ENCODE measurements around the gene FABP7. TPM values are rescaled to one million over a fixed set of nuclear protein-coding genes. Genes with fewer than 3 reads are reported as not detected.

FABP7 gene
- total RNA-seq, 1 experiment from 2014 or later, result not detected

DNA sequence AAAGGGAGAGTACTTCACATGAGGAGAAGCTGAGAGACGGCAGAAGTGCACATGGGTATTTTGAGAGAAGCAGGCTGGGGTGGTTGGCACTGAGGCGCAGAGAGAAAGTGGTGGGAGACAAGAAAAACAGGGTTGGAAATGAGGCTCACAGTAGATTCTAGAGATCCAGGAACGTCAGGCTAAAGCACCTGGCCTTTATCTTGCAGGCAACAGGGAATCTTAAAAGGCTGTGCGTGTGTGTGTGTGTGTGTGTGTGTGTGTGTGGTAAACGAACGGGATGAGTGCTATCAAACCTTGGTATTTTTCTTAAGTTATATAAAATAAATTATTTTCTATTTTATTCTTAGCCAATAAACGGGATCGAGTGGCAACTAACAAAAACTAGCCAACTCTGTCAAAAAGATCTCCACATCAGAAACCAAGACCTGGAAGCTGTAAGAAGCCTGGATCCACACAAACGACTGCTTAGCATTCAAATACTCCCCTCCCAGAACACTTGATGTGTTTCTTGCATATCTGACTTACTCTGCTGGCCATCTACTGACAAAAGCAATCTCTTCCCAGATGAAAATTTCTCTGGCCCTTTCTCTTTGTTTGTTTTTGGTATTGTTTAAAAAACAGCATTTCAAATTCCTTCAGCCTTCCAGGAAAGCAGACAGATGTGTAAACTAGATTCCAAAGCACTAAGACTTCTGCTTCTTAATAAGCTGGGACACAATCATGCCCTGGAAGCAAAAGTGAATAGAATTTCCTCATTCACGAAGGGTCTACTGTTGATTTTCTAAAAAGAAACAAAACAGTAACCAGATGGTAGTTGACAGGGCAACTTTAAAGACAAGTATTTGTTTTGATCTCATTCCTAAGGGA is 44.8 kb upstream of the FABP7 start:
- RAD21 ChIA-PET (ENCODE audit: low non-redundant PET in 1 of 2, low total read pairs in 2 of 2, uncharacterized antibody in 2 of 2, unreplicated experiment in 2 of 2), result no interaction called here
- Histone ChIP-seq H3K27ac (ENCODE audit: low read depth, low read length) (no peak overlapping the region), H3K9me2 (ENCODE audit: insufficient read depth) (no peaks in the 10 kb centered on the region), H2AFZ (ENCODE audit: low read depth, low read length, poor library complexity, severe bottlenecking) (no peak overlapping the region), H3K9me3 (ENCODE audit: control insufficient read depth in 1 of 2, insufficient read depth in 1 of 2, low read depth in 1 of 2, low read length in 2 of 2) (no peaks in the 10 kb centered on the region), H3K4me3 (replicated peaks in 1 of 2; ENCODE audit: low read depth in 1 of 2, low read length in 2 of 2) (no peak overlapping the region), H3K9ac (ENCODE audit: low read length) (no peak overlapping the region), H3K27me3 (ENCODE audit: insufficient read depth, low read length) (no peaks in the 10 kb centered on the region), H3K4me2 (ENCODE audit: low read length) (no peak overlapping the region), H3K4me1 (ENCODE audit: control insufficient read depth in 1 of 2, insufficient read depth in 2 of 2, low read length in 2 of 2) (no peaks in the 10 kb centered on the region), H3K36me3 (ENCODE audit: control insufficient read depth in 1 of 2, insufficient read depth in 2 of 2, low read length in 2 of 2) (no peaks in the 10 kb centered on the region), H3K79me2 (ENCODE audit: insufficient read depth, low read length) (no peaks in the 10 kb centered on the region), H4K20me1 (ENCODE audit: insufficient read depth) (no peaks in the 10 kb centered on the region)
- intact Hi-C loops (cut with micrococcal nuclease), result loop anchor here (5.0 kb wide), 1 partner anchor 583 kb away; no protein-coding TSS in a partner anchor
- CTCF ChIA-PET, result interaction anchor here (1.3 kb wide), 1 partner anchor 105 kb away, joined by 4 read pairs; no protein-coding TSS in a partner anchor
- POLR2A ChIA-PET, result no interaction called here
- no peak for ATAC-seq
- no TSS peak for BruUV-seq (replicated peaks)
- TF ChIP-seq ZFX (IDR thresholded peaks at IDR 0.05), result no peak
- TF ChIP-seq SRF (IDR thresholded peaks at IDR 0.05; ENCODE audit: low read depth), result no peak
- no peak for TF ChIP-seq JUND (IDR thresholded peaks at IDR 0.05)
- TF ChIP-seq CBX3 (IDR thresholded peaks at IDR 0.05; ENCODE audit: low read depth), result no peak
- TF ChIP-seq REST (IDR thresholded peaks at IDR 0.05; ENCODE audit: low read depth), result no peak
- TF ChIP-seq POLR2A (IDR thresholded peaks at IDR 0.05; ENCODE audit: borderline replicate concordance, extremely low read depth, insufficient read depth, insufficient read length), result no peak
- no peak for TF ChIP-seq YY1 (IDR thresholded peaks at IDR 0.05; ENCODE audit: extremely low read depth, insufficient replicate concordance, low read depth, low read length)
- TF ChIP-seq, protein P1, sequence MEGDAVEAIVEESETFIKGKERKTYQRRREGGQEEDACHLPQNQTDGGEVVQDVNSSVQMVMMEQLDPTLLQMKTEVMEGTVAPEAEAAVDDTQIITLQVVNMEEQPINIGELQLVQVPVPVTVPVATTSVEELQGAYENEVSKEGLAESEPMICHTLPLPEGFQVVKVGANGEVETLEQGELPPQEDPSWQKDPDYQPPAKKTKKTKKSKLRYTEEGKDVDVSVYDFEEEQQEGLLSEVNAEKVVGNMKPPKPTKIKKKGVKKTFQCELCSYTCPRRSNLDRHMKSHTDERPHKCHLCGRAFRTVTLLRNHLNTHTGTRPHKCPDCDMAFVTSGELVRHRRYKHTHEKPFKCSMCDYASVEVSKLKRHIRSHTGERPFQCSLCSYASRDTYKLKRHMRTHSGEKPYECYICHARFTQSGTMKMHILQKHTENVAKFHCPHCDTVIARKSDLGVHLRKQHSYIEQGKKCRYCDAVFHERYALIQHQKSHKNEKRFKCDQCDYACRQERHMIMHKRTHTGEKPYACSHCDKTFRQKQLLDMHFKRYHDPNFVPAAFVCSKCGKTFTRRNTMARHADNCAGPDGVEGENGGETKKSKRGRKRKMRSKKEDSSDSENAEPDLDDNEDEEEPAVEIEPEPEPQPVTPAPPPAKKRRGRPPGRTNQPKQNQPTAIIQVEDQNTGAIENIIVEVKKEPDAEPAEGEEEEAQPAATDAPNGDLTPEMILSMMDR (IDR thresholded peaks at IDR 0.05 in 2 of 3, conservative IDR thresholded peaks at IDR 0.05 in 1 of 3; ENCODE audit: borderline replicate concordance in 1 of 3, insufficient read depth in 1 of 3, low read depth in 2 of 3, low read length in 2 of 3), result no peak
- no peak for TF ChIP-seq MAX (IDR thresholded peaks at IDR 0.05)
- TF ChIP-seq EZH2phosphoT487 (IDR thresholded peaks at IDR 0.05; ENCODE audit: borderline replicate concordance), result no peak
- no peak for TF ChIP-seq CEBPB (IDR thresholded peaks at IDR 0.05; ENCODE audit: low read depth)
- no peak for TF ChIP-seq FOSL1 (IDR thresholded peaks at IDR 0.05; ENCODE audit: low read depth)
- no peak for TF ChIP-seq EZH2 (IDR thresholded peaks at IDR 0.05)
- no peak for TF ChIP-seq EGR1 (IDR thresholded peaks at IDR 0.05; ENCODE audit: low read depth)
- TF ChIP-seq, protein P2, sequence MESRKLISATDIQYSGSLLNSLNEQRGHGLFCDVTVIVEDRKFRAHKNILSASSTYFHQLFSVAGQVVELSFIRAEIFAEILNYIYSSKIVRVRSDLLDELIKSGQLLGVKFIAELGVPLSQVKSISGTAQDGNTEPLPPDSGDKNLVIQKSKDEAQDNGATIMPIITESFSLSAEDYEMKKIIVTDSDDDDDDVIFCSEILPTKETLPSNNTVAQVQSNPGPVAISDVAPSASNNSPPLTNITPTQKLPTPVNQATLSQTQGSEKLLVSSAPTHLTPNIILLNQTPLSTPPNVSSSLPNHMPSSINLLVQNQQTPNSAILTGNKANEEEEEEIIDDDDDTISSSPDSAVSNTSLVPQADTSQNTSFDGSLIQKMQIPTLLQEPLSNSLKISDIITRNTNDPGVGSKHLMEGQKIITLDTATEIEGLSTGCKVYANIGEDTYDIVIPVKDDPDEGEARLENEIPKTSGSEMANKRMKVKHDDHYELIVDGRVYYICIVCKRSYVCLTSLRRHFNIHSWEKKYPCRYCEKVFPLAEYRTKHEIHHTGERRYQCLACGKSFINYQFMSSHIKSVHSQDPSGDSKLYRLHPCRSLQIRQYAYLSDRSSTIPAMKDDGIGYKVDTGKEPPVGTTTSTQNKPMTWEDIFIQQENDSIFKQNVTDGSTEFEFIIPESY (IDR thresholded peaks at IDR 0.05; ENCODE audit: extremely low read depth, insufficient replicate concordance, low read length), result no peak
- no peak for DNase-seq (ENCODE audit: low read depth, low spot score)
